ENCODE results near the gene HOXB6.

The HOXB6 gene

GRCh38 chr17:48630925-48631692 is 26.3 kb upstream of the HOXB6 start:
- DNase-seq (ENCODE audit: extremely low spot score): no peak
- ChIA-PET CTCF (interaction anchor here (1.6 kb wide), 2 partner anchors 32 to 248 kb away, joined by 3 to 6 read pairs; no protein-coding TSS in a partner anchor), POLR2A (no interaction called here)
- TF ChIP-seq CTCF (IDR thresholded peaks at IDR 0.05; ENCODE audit: control extremely low read depth, extremely low read depth, low read depth, missing control alignments): no peak

- TF ChIP-seq CTCF (IDR thresholded peaks at IDR 0.05; ENCODE audit: control extremely low read depth, extremely low read depth, low read depth, missing control alignments): no peak
- ChIA-PET CTCF (interaction anchor here (1.6 to 2.4 kb wide), 4 partner anchors 10 to 174 kb away, joined by 4 to 16 read pairs (median 5); no protein-coding TSS in a partner anchor), POLR2A (no interaction called here)
- DNase-seq (ENCODE audit: extremely low spot score): no peak
Measured at GRCh38 chr17:48630009-48630924, 25.5 kb upstream of the HOXB6 start.

GRCh38 chr17:48629411-48629759 is 24.6 kb upstream of the HOXB6 start:
- no peak for TF ChIP-seq CTCF (IDR thresholded peaks at IDR 0.05; ENCODE audit: control extremely low read depth, extremely low read depth, low read depth, missing control alignments)
- CTCF ChIA-PET: interaction anchor here (1.6 to 2.4 kb wide), 4 partner anchors 11 to 175 kb away, joined by 4 to 16 read pairs (median 5); no protein-coding TSS in a partner anchor
- POLR2A ChIA-PET: no interaction called here
- DNase-seq (ENCODE audit: extremely low spot score): no peak

- ChIA-PET POLR2A (no interaction called here), CTCF (interaction anchor here (1.6 to 6.1 kb wide), 5 partner anchors 11 to 175 kb away, joined by 4 to 31 read pairs (median 6); partner anchors contain the start of gene HOXB8)
- TF ChIP-seq CTCF (IDR thresholded peaks at IDR 0.05; ENCODE audit: control extremely low read depth, extremely low read depth, low read depth, missing control alignments): no peak
- DNase-seq (ENCODE audit: extremely low spot score): no peak
Measured at GRCh38 chr17:48628649-48629410, 24.0 kb upstream of the HOXB6 start.

- CTCF ChIA-PET: interaction anchor here (1.7 to 6.1 kb wide), 4 partner anchors 9 to 13 kb away, joined by 6 to 31 read pairs (median 22); partner anchors contain the start of gene HOXB8
- TF ChIP-seq CTCF (IDR thresholded peaks at IDR 0.05; ENCODE audit: control extremely low read depth, extremely low read depth, low read depth, missing control alignments): no peak
- POLR2A ChIA-PET: no interaction called here
- no peak for DNase-seq (ENCODE audit: extremely low spot score)
Measured at GRCh38 chr17:48627623-48628521, 23.1 kb upstream of the HOXB6 start.

All from GM10248 (cell line).